Neutrophil (primary cell): Measurements from ENCODE around the gene DZIP1.
"Not testable (repeated sequence)": the region's sequence is repeated elsewhere in the genome, so short reads cannot be mapped to it uniquely, and the experiment has no call there.

ENCODE experiments used
- H3K27ac ChIP-seq: fragments of 200-600 bp; sonication (generic); 2 replicates; pipeline ENCODE4 v1.5.1; 2016; ENCODE audit warnings: mild to moderate bottlenecking, moderate library complexity
- H3K27me3 ChIP-seq: fragments of 200-600 bp; sonication (generic); 2 replicates; pipeline ENCODE4 v1.6.0; 2016; ENCODE audit warnings: mild to moderate bottlenecking
- H3K36me3 ChIP-seq: fragments of 200-600 bp; sonication (generic); 2 replicates; pipeline ENCODE4 v1.5.1; 2017
- H3K4me1 ChIP-seq, 2 experiments: fragments of 200-600 bp in 1 of 2; sonication (generic) in 1 of 2; 1 replicate in 1 of 2; 2 replicates in 1 of 2; pipeline versions ENCODE4 v1.5.1 to v1.6.1; 2013 to 2016; ENCODE audit warnings: low read depth in 1 of 2, low read length in 1 of 2, mild to moderate bottlenecking in 1 of 2, moderate library complexity in 1 of 2; ENCODE audit not compliant: control insufficient read depth in 1 of 2, insufficient read depth in 1 of 2
- H3K4me3 ChIP-seq, 2 experiments: fragments of 200-600 bp in 1 of 2; sonication (generic) in 1 of 2; 1 replicate in 1 of 2; 2 replicates in 1 of 2; pipeline ENCODE4 v1.5.1; 2013 to 2016; ENCODE audit warnings: low read depth in 1 of 2, low read length in 1 of 2, mild to moderate bottlenecking in 1 of 2, moderate library complexity in 1 of 2
- H3K9me3 ChIP-seq: fragments of 200-600 bp; sonication (generic); 2 replicates; pipeline ENCODE4 v1.5.1; 2016
- TF ChIP-seq, protein P1 (sequence below): fragments of 200-600 bp; sonication (generic); IDR thresholded peaks from 2 replicates; pipeline ENCODE4 v1.5.1; 2016; ENCODE audit warnings: antibody characterized with exemption

Gene DZIP1, protein sequence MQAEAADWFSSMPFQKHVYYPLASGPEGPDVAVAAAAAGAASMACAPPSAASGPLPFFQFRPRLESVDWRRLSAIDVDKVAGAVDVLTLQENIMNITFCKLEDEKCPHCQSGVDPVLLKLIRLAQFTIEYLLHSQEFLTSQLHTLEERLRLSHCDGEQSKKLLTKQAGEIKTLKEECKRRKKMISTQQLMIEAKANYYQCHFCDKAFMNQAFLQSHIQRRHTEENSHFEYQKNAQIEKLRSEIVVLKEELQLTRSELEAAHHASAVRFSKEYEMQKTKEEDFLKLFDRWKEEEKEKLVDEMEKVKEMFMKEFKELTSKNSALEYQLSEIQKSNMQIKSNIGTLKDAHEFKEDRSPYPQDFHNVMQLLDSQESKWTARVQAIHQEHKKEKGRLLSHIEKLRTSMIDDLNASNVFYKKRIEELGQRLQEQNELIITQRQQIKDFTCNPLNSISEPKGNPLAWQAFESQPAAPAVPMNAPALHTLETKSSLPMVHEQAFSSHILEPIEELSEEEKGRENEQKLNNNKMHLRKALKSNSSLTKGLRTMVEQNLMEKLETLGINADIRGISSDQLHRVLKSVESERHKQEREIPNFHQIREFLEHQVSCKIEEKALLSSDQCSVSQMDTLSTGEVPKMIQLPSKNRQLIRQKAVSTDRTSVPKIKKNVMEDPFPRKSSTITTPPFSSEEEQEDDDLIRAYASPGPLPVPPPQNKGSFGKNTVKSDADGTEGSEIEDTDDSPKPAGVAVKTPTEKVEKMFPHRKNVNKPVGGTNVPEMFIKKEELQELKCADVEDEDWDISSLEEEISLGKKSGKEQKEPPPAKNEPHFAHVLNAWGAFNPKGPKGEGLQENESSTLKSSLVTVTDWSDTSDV

DNA sequence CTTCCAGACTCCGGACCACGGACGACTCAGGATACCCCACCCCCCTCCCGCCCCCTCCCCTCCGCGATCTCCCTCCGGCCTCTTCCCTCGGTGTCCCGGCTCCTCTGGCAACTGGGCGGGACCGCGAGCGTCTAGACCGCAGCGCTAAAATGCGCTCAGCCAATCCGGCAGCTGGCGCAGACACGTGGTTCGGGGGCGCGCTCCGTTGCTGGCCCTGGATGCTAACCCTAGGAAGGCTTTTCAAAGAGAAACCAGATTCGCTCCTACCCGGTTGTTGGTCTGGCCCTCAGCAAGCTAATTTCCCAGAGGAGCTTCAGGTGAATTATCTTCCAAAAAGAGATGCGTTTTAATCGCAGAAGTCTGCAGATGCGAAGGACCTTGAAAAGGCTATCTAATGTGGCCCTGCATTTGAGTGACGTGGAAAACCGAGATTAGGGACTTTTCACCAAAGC, at the start of gene DZIP1:
DZIP1 (minus strand) TSS at position 106 of the 452 bp plus-strand sequence. CDS start 2,677 bp downstream, outside the sequence.
- Histone ChIP-seq H3K4me3 (peak within 1 kb of the TSS; percentile 28 to 65), H3K9me3 (no peaks in the 10 kb centered on the region), H3K27me3 (peaks cover 71% of the 10 kb centered on the region), H3K27ac (no peak within 1 kb of the TSS), H3K36me3 (no peaks in the 10 kb centered on the region), H3K4me1 (peaks cover 11 to 24% of the 10 kb centered on the region in 2 experiments)
- TF ChIP-seq, protein P1, sequence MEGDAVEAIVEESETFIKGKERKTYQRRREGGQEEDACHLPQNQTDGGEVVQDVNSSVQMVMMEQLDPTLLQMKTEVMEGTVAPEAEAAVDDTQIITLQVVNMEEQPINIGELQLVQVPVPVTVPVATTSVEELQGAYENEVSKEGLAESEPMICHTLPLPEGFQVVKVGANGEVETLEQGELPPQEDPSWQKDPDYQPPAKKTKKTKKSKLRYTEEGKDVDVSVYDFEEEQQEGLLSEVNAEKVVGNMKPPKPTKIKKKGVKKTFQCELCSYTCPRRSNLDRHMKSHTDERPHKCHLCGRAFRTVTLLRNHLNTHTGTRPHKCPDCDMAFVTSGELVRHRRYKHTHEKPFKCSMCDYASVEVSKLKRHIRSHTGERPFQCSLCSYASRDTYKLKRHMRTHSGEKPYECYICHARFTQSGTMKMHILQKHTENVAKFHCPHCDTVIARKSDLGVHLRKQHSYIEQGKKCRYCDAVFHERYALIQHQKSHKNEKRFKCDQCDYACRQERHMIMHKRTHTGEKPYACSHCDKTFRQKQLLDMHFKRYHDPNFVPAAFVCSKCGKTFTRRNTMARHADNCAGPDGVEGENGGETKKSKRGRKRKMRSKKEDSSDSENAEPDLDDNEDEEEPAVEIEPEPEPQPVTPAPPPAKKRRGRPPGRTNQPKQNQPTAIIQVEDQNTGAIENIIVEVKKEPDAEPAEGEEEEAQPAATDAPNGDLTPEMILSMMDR: no peak

DNA sequence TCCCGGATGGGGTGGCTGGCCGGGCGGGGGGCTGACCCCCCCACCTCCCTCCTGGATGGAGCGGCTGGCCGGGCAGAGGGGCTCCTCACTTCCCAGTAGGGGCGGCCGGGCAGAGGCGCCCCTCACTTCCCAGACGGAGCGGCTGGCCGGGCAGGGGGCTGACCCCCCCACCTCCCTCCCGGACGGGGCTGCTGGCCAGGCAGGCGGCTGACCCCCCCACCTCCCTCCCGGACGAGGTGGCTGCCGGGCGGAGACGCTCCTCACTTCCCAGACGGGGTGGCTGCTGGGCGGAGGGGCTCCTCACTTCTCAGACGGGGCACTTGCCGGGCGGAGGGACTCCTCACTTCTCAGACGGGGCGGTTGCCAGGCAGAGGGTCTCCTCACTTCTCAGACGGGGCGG, 46.5 kb upstream of the DZIP1 start:
- not testable (repeated sequence) for H3K27me3 ChIP-seq

DNA sequence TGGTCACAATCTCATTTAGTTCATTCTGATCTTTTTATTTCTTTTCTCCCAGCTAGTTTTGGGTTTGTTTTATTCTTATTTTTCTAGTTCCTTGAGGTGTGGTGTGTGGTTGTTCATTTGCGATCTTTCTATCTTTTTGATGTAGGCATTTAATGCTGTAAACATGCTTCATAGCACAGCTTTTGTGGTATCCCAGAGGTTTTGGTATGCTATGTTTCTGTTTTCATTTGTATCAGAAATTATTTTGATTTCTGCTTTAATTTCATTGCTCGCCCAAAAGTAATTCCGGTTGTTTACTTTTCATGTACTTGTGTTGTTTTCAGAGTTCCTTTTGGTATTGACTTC, 45.0 kb upstream of the DZIP1 start:
- TF ChIP-seq, protein P1: no peak
- no peak overlapping the region for H3K27ac ChIP-seq
- no peaks in the 10 kb centered on the region for H3K36me3 ChIP-seq
- no peaks in the 10 kb centered on the region for H3K27me3 ChIP-seq
- peaks cover 12 to 38% of the 10 kb centered on the region in 2 experiments for H3K4me1 ChIP-seq
- no peak overlapping the region for H3K4me3 ChIP-seq
- H3K9me3 ChIP-seq: no peaks in the 10 kb centered on the region

More for the DNA sequence above, 46.5 kb upstream of the DZIP1 start:
- not testable (repeated sequence) for H3K9me3 ChIP-seq, H3K27ac ChIP-seq, H3K4me3 ChIP-seq, H3K36me3 ChIP-seq
- H3K4me1 ChIP-seq: peaks cover 2 to 23% of the 10 kb centered on the region in 2 experiments

DNA sequence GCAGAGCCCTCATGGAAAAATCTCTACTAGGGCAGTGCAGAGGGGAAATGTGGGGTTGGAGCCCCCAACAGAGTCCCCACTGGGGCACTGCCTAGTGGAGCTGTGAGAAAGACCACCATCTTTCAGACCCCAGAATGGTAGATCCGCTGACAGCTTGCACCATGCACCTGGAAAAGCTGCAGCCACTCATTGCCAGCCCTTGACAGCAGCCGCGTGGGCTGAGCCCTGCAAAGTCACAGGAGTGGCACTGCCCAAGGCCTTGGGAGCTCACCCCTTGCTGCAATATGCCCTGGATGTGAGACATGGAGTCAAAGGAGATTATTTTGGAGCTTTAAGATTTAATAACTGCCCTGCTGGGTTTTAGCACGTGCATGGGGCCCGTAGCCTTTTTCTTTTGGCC, 40.5 kb upstream of the DZIP1 start:
- not testable (repeated sequence) for H3K36me3 ChIP-seq, H3K4me3 ChIP-seq, H3K9me3 ChIP-seq, H3K27me3 ChIP-seq
- Histone ChIP-seq H3K4me1 (peaks cover 58 to 75% of the 10 kb centered on the region in 2 experiments), H3K27ac (peak overlapping the region; percentile 96)

DNA sequence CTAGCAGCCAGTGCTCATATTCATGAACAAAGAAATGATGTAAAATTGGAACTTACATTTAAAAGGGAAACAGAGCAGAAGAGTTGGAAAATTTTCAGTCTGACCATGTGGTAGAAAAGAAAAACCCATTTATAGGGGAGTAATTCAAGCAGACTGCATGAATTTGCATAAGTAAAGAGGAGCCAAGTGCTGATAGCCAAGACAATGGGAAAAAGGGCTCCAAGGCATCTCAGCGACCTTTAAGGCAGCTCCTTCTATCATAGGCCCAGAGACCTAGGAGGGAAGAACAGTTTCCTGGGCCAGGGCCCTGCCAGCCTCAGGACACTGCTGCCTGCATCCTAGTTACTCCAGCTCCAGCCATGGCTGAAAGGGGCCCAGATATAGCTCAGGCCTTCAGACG, 39.9 kb upstream of the DZIP1 start:
- H3K27ac ChIP-seq: peak overlapping the region; percentile 96
- no peaks in the 10 kb centered on the region for H3K27me3 ChIP-seq
- TF ChIP-seq, protein P1: no peak
- peak overlapping the region; percentile 8 to 10 for H3K4me3 ChIP-seq
- H3K4me1 ChIP-seq: peaks cover 64 to 80% of the 10 kb centered on the region in 2 experiments
- no peaks in the 10 kb centered on the region for H3K36me3 ChIP-seq
- H3K9me3 ChIP-seq: no peaks in the 10 kb centered on the region

DNA sequence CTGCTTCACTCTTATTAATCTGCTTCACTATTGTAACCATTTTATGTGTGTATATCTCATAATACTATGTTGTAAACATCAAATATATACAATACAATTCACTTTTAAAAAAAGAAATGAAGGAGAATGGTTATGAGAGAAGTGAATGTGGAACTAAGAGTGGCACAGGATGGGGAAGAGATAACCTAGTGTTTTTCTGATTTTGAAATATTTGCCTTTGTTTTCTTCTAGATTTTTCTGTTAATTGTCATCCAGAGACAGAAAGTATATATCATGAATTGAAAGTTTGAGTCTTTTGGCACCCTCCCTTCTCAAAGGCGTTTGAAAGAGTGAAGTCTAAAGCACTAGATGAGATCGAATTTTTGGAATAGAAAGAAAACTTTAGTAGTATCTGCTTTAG, 35.2 kb upstream of the DZIP1 start:
- Histone ChIP-seq H3K4me1 (peaks cover 83 to 86% of the 10 kb centered on the region in 2 experiments), H3K36me3 (no peaks in the 10 kb centered on the region), H3K4me3 (peak overlapping the region; percentile 94 to 97), H3K9me3 (no peaks in the 10 kb centered on the region), H3K27me3 (no peaks in the 10 kb centered on the region), H3K27ac (peak overlapping the region; percentile 96)
- TF ChIP-seq, protein P1: no peak
